Type B pancreatic cell (in vitro differentiated cells): Measurements from ENCODE around the gene CDC42EP3. TPM values are rescaled to one million over a fixed set of nuclear protein-coding genes. Genes with fewer than 3 reads are reported as not detected.

Source experiments
- DNase-seq: peaks from one replicate; pipeline ENCODE4 v3.0.0; 2021; ENCODE audit warnings: mixed read lengths; ENCODE audit not compliant: unreplicated experiment; ENCODE audit errors: extremely low spot score
- H3K27ac Mint-ChIP-seq: 2 replicates; pipeline ENCODE4 v1.8.0; 2021; ENCODE audit warnings: mild to moderate bottlenecking, mixed read lengths
- H3K27me3 Mint-ChIP-seq: 2 replicates; pipeline ENCODE4 v1.8.0; 2021; ENCODE audit warnings: mixed read lengths
- H3K36me3 Mint-ChIP-seq: 2 replicates; pipeline ENCODE4 v1.8.0; 2021; ENCODE audit warnings: mixed read lengths
- H3K4me1 Mint-ChIP-seq: one replicate; pipeline ENCODE4 v1.8.0; 2021; ENCODE audit warnings: mixed read lengths; ENCODE audit not compliant: unreplicated experiment
- H3K4me3 Mint-ChIP-seq: 2 replicates; pipeline ENCODE4 v1.8.0; 2021; ENCODE audit warnings: mild to moderate bottlenecking, mixed read lengths
- H3K9me3 Mint-ChIP-seq: 2 replicates; pipeline ENCODE4 v1.8.0; 2021; ENCODE audit warnings: mixed read lengths
- CTCF ChIP-seq: fragments of 200-600 bp; sonication (generic); conservative IDR thresholded peaks from 2 replicates; pipeline ENCODE4 v1.5.0; 2021; ENCODE audit warnings: antibody characterized with exemption, mild to moderate bottlenecking
- total RNA-seq: library from RNA; stranded (reverse); gene quantifications from 2 replicates; pipeline ENCODE4 v1.2.1, GENCODE V29; 2021; ENCODE audit warnings: low replicate concordance

CDC42EP3 gene
- total RNA-seq, 1 donor from 2014 or later: 43.7 TPM

- H3K27ac Mint-ChIP-seq: no peak overlapping the region
- H3K4me1 Mint-ChIP-seq: peaks cover 16% of the 10 kb centered on the region
- DNase-seq: no peak
Measured at GRCh38 chr2:37625796-37626571, 45.5 kb downstream of the CDC42EP3 start.

GRCh38 chr2:37625156-37625555 is 46.3 kb downstream of the CDC42EP3 start:
- Mint-ChIP-seq H3K27ac (no peak overlapping the region), H3K36me3 (no peaks in the 10 kb centered on the region), H3K4me3 (no peak overlapping the region), H3K4me1 (peaks cover 16% of the 10 kb centered on the region), H3K9me3 (peaks cover 6% of the 10 kb centered on the region), H3K27me3 (no peaks in the 10 kb centered on the region)
- no peak for TF ChIP-seq CTCF
- no peak for DNase-seq

More at GRCh38 chr2:37625796-37626571, 45.5 kb downstream of the CDC42EP3 start:
- peaks cover 6% of the 10 kb centered on the region for H3K9me3 Mint-ChIP-seq
- no peaks in the 10 kb centered on the region for H3K27me3 Mint-ChIP-seq
- no peak for TF ChIP-seq CTCF
- no peak overlapping the region for H3K4me3 Mint-ChIP-seq
- no peaks in the 10 kb centered on the region for H3K36me3 Mint-ChIP-seq

GRCh38 chr2:37623971-37624900 is 47.2 kb downstream of the CDC42EP3 start:
- Mint-ChIP-seq H3K27me3 (no peaks in the 10 kb centered on the region), H3K4me3 (no peak overlapping the region), H3K9me3 (peaks cover 6% of the 10 kb centered on the region), H3K27ac (no peak overlapping the region), H3K4me1 (peaks cover 16% of the 10 kb centered on the region), H3K36me3 (no peaks in the 10 kb centered on the region)
- TF ChIP-seq CTCF: no peak
- no peak for DNase-seq

- H3K4me1 Mint-ChIP-seq: peaks cover 16% of the 10 kb centered on the region
- H3K27ac Mint-ChIP-seq: peak overlapping the region; percentile 35
- H3K4me3 Mint-ChIP-seq: no peak overlapping the region
- no peaks in the 10 kb centered on the region for H3K36me3 Mint-ChIP-seq
- no peak for DNase-seq
- H3K27me3 Mint-ChIP-seq: no peaks in the 10 kb centered on the region
- no peak for TF ChIP-seq CTCF
- H3K9me3 Mint-ChIP-seq: peaks cover 6% of the 10 kb centered on the region
Measured at GRCh38 chr2:37623406-37623805, 48.0 kb downstream of the CDC42EP3 start.

- peaks cover 6% of the 10 kb centered on the region for H3K9me3 Mint-ChIP-seq
- no peak for DNase-seq
- H3K4me3 Mint-ChIP-seq: no peak overlapping the region
- peaks cover 16% of the 10 kb centered on the region for H3K4me1 Mint-ChIP-seq
- no peak for TF ChIP-seq CTCF
- no peaks in the 10 kb centered on the region for H3K36me3 Mint-ChIP-seq
- H3K27me3 Mint-ChIP-seq: no peaks in the 10 kb centered on the region
- peak overlapping the region; percentile 35 for H3K27ac Mint-ChIP-seq
Measured at GRCh38 chr2:37622450-37623100, 48.9 kb downstream of the CDC42EP3 start.
